Measurements from ENCODE around the gene SSU72. TPM values are rescaled to one million over a fixed set of nuclear protein-coding genes. Genes with fewer than 3 reads are reported as not detected.

Gene SSU72
- total and polyA plus RNA-seq, 4 donors, result 35.4 to 57.4 (median 44.3) TPM

DNA sequence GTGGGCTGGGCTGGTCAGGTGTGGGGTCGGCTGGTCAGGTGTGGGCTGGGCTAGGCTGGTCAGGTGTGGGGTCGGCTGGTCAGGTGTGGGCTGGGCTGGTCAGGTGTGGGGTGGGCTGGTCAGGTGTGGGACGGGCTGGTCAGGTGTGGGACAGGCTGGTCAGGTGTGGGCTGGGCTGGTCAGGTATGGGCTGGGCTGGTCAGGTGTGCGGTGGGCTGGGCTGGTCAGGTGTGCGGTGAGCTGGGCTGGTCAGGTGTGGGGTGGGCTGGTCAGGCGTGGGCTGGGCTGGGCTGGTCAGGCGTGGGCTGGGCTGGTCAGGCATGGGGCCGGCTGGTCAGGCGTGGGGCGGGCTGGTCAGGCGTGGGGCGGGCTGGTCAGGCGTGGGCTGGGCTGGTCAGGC lies 31.6 kb upstream of the SSU72 start:
- Histone ChIP-seq H3K4me3 (ENCODE audit: low read depth in 1 of 3, low read length in 3 of 3) (no peak overlapping the region), H3K4me1 (ENCODE audit: control insufficient read depth in 4 of 4, insufficient read depth in 4 of 4, low read length in 3 of 4) (peaks cover 0 to 10% (median 8%) of the 10 kb centered on the region in 4 donors), H3K9ac (ENCODE audit: low read depth in 1 of 2, low read length in 2 of 2) (no peak overlapping the region), H3K9me3 (ENCODE audit: control insufficient read depth in 4 of 4, low read length in 3 of 4) (no peaks in the 10 kb centered on the region), H3K27ac (ENCODE audit: low read depth in 1 of 2, low read length in 2 of 2) (no peak overlapping the region), H3K27me3 (ENCODE audit: control insufficient read depth in 4 of 4, insufficient read depth in 4 of 4, low read length in 3 of 4) (no peaks in the 10 kb centered on the region), H3K36me3 (ENCODE audit: control insufficient read depth in 4 of 4, insufficient read depth in 3 of 4, low read depth in 1 of 4, low read length in 3 of 4) (no peaks in the 10 kb centered on the region)
- DNase-seq (ENCODE audit: low spot score), result no peak
- TF ChIP-seq EGR1 (IDR thresholded peaks at IDR 0.05; ENCODE audit: low read depth in 2 of 2), result no peak
- TF ChIP-seq GABPA (IDR thresholded peaks at IDR 0.05 in 1 of 2, conservative IDR thresholded peaks at IDR 0.05 in 1 of 2), result no peak
- no peak for TF ChIP-seq FOXA2 (IDR thresholded peaks at IDR 0.05)
- TF ChIP-seq NR2F2 (IDR thresholded peaks at IDR 0.05), result no peak
- TF ChIP-seq, protein P1, sequence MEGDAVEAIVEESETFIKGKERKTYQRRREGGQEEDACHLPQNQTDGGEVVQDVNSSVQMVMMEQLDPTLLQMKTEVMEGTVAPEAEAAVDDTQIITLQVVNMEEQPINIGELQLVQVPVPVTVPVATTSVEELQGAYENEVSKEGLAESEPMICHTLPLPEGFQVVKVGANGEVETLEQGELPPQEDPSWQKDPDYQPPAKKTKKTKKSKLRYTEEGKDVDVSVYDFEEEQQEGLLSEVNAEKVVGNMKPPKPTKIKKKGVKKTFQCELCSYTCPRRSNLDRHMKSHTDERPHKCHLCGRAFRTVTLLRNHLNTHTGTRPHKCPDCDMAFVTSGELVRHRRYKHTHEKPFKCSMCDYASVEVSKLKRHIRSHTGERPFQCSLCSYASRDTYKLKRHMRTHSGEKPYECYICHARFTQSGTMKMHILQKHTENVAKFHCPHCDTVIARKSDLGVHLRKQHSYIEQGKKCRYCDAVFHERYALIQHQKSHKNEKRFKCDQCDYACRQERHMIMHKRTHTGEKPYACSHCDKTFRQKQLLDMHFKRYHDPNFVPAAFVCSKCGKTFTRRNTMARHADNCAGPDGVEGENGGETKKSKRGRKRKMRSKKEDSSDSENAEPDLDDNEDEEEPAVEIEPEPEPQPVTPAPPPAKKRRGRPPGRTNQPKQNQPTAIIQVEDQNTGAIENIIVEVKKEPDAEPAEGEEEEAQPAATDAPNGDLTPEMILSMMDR (IDR thresholded peaks at IDR 0.05; ENCODE audit: low read depth, low read length, missing input control), result no peak
- no peak for TF ChIP-seq YY1 (IDR thresholded peaks at IDR 0.05)
- TF ChIP-seq, protein P2, sequence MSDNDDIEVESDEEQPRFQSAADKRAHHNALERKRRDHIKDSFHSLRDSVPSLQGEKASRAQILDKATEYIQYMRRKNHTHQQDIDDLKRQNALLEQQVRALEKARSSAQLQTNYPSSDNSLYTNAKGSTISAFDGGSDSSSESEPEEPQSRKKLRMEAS (IDR thresholded peaks at IDR 0.05), result no peak
- no peak for TF ChIP-seq RXRA (IDR thresholded peaks at IDR 0.05)
- TF ChIP-seq SP1 (IDR thresholded peaks at IDR 0.05), result no peak
- no peak for TF ChIP-seq FOXA1 (IDR thresholded peaks at IDR 0.05)
- TF ChIP-seq JUND (IDR thresholded peaks at IDR 0.05), result no peak
- no peak for TF ChIP-seq HNF4G (IDR thresholded peaks at IDR 0.05)
- no peak for TF ChIP-seq RAD21 (IDR thresholded peaks at IDR 0.05)
- 92% methylated on average over 13 of the region's 13 CpGs for WGBS

GRCh38 chr1:1605724-1606123 lies 31.1 kb upstream of the SSU72 start:
- Histone ChIP-seq H3K4me3 (ENCODE audit: low read depth in 1 of 3, low read length in 3 of 3) (no peak overlapping the region), H3K27ac (ENCODE audit: low read depth in 1 of 2, low read length in 2 of 2) (no peak overlapping the region), H3K9ac (ENCODE audit: low read depth in 1 of 2, low read length in 2 of 2) (no peak overlapping the region), H3K36me3 (ENCODE audit: control insufficient read depth in 4 of 4, insufficient read depth in 3 of 4, low read depth in 1 of 4, low read length in 3 of 4) (no peaks in the 10 kb centered on the region), H3K27me3 (ENCODE audit: control insufficient read depth in 4 of 4, insufficient read depth in 4 of 4, low read length in 3 of 4) (peaks cover 0 to 3% (median 0%) of the 10 kb centered on the region in 4 donors), H3K9me3 (ENCODE audit: control insufficient read depth in 4 of 4, low read length in 3 of 4) (no peaks in the 10 kb centered on the region), H3K4me1 (ENCODE audit: control insufficient read depth in 4 of 4, insufficient read depth in 4 of 4, low read length in 3 of 4) (peaks cover 0 to 8% (median 3%) of the 10 kb centered on the region in 4 donors)
- 88% methylated on average over 17 of the region's 17 CpGs for WGBS
- TF ChIP-seq SP1 (IDR thresholded peaks at IDR 0.05) (no peak), JUND (IDR thresholded peaks at IDR 0.05) (no peak), FOXA2 (IDR thresholded peaks at IDR 0.05) (no peak), RAD21 (IDR thresholded peaks at IDR 0.05) (no peak), RXRA (IDR thresholded peaks at IDR 0.05) (no peak), GABPA (IDR thresholded peaks at IDR 0.05 in 1 of 2, conservative IDR thresholded peaks at IDR 0.05 in 1 of 2) (no peak), FOXA1 (IDR thresholded peaks at IDR 0.05) (no peak), HNF4A (conservative IDR thresholded peaks at IDR 0.05) (no peak), EGR1 (IDR thresholded peaks at IDR 0.05; ENCODE audit: low read depth in 2 of 2) (no peak)
- TF ChIP-seq, protein P3, sequence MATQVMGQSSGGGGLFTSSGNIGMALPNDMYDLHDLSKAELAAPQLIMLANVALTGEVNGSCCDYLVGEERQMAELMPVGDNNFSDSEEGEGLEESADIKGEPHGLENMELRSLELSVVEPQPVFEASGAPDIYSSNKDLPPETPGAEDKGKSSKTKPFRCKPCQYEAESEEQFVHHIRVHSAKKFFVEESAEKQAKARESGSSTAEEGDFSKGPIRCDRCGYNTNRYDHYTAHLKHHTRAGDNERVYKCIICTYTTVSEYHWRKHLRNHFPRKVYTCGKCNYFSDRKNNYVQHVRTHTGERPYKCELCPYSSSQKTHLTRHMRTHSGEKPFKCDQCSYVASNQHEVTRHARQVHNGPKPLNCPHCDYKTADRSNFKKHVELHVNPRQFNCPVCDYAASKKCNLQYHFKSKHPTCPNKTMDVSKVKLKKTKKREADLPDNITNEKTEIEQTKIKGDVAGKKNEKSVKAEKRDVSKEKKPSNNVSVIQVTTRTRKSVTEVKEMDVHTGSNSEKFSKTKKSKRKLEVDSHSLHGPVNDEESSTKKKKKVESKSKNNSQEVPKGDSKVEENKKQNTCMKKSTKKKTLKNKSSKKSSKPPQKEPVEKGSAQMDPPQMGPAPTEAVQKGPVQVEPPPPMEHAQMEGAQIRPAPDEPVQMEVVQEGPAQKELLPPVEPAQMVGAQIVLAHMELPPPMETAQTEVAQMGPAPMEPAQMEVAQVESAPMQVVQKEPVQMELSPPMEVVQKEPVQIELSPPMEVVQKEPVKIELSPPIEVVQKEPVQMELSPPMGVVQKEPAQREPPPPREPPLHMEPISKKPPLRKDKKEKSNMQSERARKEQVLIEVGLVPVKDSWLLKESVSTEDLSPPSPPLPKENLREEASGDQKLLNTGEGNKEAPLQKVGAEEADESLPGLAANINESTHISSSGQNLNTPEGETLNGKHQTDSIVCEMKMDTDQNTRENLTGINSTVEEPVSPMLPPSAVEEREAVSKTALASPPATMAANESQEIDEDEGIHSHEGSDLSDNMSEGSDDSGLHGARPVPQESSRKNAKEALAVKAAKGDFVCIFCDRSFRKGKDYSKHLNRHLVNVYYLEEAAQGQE (IDR thresholded peaks at IDR 0.05), result no peak
- DNase-seq (ENCODE audit: low spot score), result no peak

All from liver (tissue), 9 donors.